Heart left ventricle (tissue), 16 donors: ENCODE results near the gene LSR. TPM values are rescaled to one million over a fixed set of nuclear protein-coding genes. Genes with fewer than 3 reads are reported as not detected.

Experiments used
- ATAC-seq, 4 donors: fragments of 200-7000 bp; cut with Tn5 transposase; one replicate each; pipeline ENCODE4 v1.9.1; 2020 to 2022; ENCODE audit warnings: moderate library complexity in 4 of 4, mild to moderate bottlenecking in 3 of 4, moderate number of reproducible peaks in 1 of 4
- DNase-seq, 5 donors: peaks; one replicate each; pipeline ENCODE4 v3.0.0-alpha.2; 2020
- H3K27ac ChIP-seq, 12 donors: fragments of 200-600 bp; sonication (generic) in 4 of 12; one replicate each; pipeline versions ENCODE4 v1.5.0 to v1.8.0; 2016 to 2022; ENCODE audit warnings: mild to moderate bottlenecking in 2 of 12
- H3K27me3 ChIP-seq, 9 donors: fragments of 200-600 bp; sonication (generic) in 2 of 9; one replicate each; pipeline versions ENCODE4 v1.5.1 to v1.8.0; 2016 to 2022; ENCODE audit warnings: mild to moderate bottlenecking in 3 of 9
- H3K36me3 ChIP-seq, 9 donors: fragments of 200-600 bp; sonication (generic) in 2 of 9; one replicate each; pipeline versions ENCODE4 v1.5.0 to v1.8.0; 2018 to 2022; ENCODE audit warnings: mild to moderate bottlenecking in 2 of 9
- H3K4me1 ChIP-seq, 12 donors: fragments of 200-600 bp; sonication (generic) in 4 of 12; one replicate each; pipeline versions ENCODE4 v1.5.0 to v1.8.0; 2016 to 2022; ENCODE audit warnings: mild to moderate bottlenecking in 3 of 12
- H3K4me3 ChIP-seq, 12 donors: fragments of 200-600 bp; sonication (generic) in 4 of 12; one replicate each; pipeline versions ENCODE4 v1.5.0 to v1.8.0; 2017 to 2022; ENCODE audit warnings: mild to moderate bottlenecking in 9 of 12, moderate library complexity in 4 of 12
- H3K9me3 ChIP-seq, 12 donors: fragments of 200-600 bp; sonication (generic) in 4 of 12; one replicate each; pipeline versions ENCODE4 v1.5.0 to v1.8.0; 2016 to 2022; ENCODE audit warnings: mild to moderate bottlenecking in 1 of 12
- POLR2A ChIP-seq, 2 donors: fragments of 450-650 bp; IDR thresholded peaks; one replicate each; pipeline ENCODE4 v1.6.1; 2017; ENCODE audit warnings: antibody characterized with exemption in 2 of 2, mild to moderate bottlenecking in 2 of 2, moderate library complexity in 2 of 2
- WGBS, 4 donors: extraction: QIAGEN DNeasy Blood & Tissue Kit in 2 of 4; methylation state at CpG; one replicate each; pipeline versions ENCODE4 v1.1.5 to v1.1.7; 2013 to 2018; 5-methylcytosine and 5-hydroxymethylcytosine counted together
- intact Hi-C, 10 donors: fragments of 100-400 bp; cut with DNase I; formaldehyde crosslinking; loops; one replicate each; pipeline versions ENCODE4 v1.11.1 to v1.14.2; 2022
- polyA plus RNA-seq, 2 donors: library from polyadenylated mRNA; stranded (reverse); fragments of 200-250 nt; gene quantifications; one replicate each; pipeline ENCODE4 v1.2.3, GENCODE V29; 2013
- total RNA-seq, 9 donors: library from RNA; depleted of rRNA in 2 of 9; stranded (reverse); fragments of >200 nt in 2 of 9; fragmentation: NEBNext Ultra II Directional in 3 of 9; extraction: Animal tissue kit (Norgen Biotek cat#: 25700) in 3 of 9; gene quantifications; one replicate each; pipeline versions ENCODE4 v1.1.0 to v1.2.4, GENCODE V29; 2016 to 2023
- TF ChIP-seq, protein P1 (sequence below), 12 donors: fragments of 200-600 bp; sonication (generic) in 4 of 12; IDR thresholded peaks; one replicate each; pipeline versions ENCODE4 v1.5.0 to v1.8.0; 2018 to 2022; ENCODE audit warnings: antibody characterized with exemption in 12 of 12, mild to moderate bottlenecking in 5 of 12
- donor health status: ischemic (EF 13 %, LVEDD 7.1; RV severe dilation, severe dysfunction).
- donor health status: healthy with polysubstance abuse.
- donor health status: DM: no; HTN: yes; CAD: no.
- donor health status: DM: no; HTN: no; CAD: no.
- donor health status: ischemic (EF 25% LVEDD 6.9; RV normal size, moderate dysfunction).
- donor health status: ischemic (EF 25% LVEDD 5.7; RV mildly dilated, moderate dysfunction).
- donor health status: healthy.
- donor health status: DM: yes; HTN: yes; CAD: no.
- donor health status: ischemic (EF 35%, LVEDD 5.7; RV mildly dilated, moderate dysfunction).
- donor health status: nonischemic (EF 11% LVEDD 7.7; RV severe dilation, severe dysfunction).
- donor health status: DM: yes; HTN: yes; CAD: no.
- donor health status: PGD.
- donor health status: ischemic (EF 29% LVEDD 5.4; RV normal size, mild dysfunction).
- donor health status: nonischemic (EF 23%, LVEDD 6.1; RV moderate dilation, normal function).

LSR gene
- total and polyA plus RNA-seq, 11 donors: 2.8 to 10.5 (median 5.3) TPM

GRCh38 chr19:35296644-35297514, 48.1 kb downstream of the LSR start:
- intact Hi-C loops: no loop called here
- WGBS, 4 donors: 86 to 97% (median 95%) methylated on average over 7 of the region's 7 CpGs
- Histone ChIP-seq H3K4me1 (peaks cover 0 to 5% (median 0%) of the 10 kb centered on the region in 12 donors), H3K27me3 (peaks cover 0 to 59% (median 21%) of the 10 kb centered on the region in 9 donors), H3K36me3 (no peaks in the 10 kb centered on the region), H3K27ac (no peak overlapping the region), H3K9me3 (no peaks in the 10 kb centered on the region), H3K4me3 (no peak overlapping the region)
- TF ChIP-seq, protein P1, sequence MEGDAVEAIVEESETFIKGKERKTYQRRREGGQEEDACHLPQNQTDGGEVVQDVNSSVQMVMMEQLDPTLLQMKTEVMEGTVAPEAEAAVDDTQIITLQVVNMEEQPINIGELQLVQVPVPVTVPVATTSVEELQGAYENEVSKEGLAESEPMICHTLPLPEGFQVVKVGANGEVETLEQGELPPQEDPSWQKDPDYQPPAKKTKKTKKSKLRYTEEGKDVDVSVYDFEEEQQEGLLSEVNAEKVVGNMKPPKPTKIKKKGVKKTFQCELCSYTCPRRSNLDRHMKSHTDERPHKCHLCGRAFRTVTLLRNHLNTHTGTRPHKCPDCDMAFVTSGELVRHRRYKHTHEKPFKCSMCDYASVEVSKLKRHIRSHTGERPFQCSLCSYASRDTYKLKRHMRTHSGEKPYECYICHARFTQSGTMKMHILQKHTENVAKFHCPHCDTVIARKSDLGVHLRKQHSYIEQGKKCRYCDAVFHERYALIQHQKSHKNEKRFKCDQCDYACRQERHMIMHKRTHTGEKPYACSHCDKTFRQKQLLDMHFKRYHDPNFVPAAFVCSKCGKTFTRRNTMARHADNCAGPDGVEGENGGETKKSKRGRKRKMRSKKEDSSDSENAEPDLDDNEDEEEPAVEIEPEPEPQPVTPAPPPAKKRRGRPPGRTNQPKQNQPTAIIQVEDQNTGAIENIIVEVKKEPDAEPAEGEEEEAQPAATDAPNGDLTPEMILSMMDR (IDR thresholded peaks at IDR 0.05): no peak
- no peak for TF ChIP-seq POLR2A (IDR thresholded peaks at IDR 0.05)
- no peak for ATAC-seq
- DNase-seq: no peak

DNA sequence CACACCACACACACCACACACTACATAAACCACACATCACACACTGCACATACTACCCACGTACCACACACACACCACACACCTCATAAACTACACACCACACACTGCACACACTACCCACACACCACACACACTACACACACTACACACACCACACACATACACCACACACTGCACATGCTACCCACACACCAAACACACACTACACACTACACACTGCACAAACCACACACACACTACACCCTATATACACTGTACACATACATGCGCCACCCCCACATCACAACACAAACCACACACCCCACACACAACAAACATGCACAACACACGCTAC, 48.7 kb downstream of the LSR start:
- H3K4me1 ChIP-seq: peaks cover 0 to 5% (median 0%) of the 10 kb centered on the region in 12 donors
- TF ChIP-seq, protein P1 (IDR thresholded peaks at IDR 0.05): no peak
- no peak for TF ChIP-seq POLR2A (IDR thresholded peaks at IDR 0.05)
- peaks cover 0 to 63% (median 21%) of the 10 kb centered on the region in 9 donors for H3K27me3 ChIP-seq
- no peak overlapping the region for H3K27ac ChIP-seq
- 95 to 98% (median 96%) methylated on average over 3 of the region's 3 CpGs for WGBS, 4 donors
- intact Hi-C loops: no loop called here
- no peak for DNase-seq
- H3K9me3 ChIP-seq: no peaks in the 10 kb centered on the region
- no peak for ATAC-seq
- H3K36me3 ChIP-seq: no peaks in the 10 kb centered on the region
- no peak overlapping the region for H3K4me3 ChIP-seq

- intact Hi-C loops: no loop called here
- Histone ChIP-seq H3K4me1 (peaks cover 0 to 5% (median 0%) of the 10 kb centered on the region in 12 donors), H3K27me3 (peaks cover 0 to 59% (median 21%) of the 10 kb centered on the region in 9 donors), H3K4me3 (no peak overlapping the region), H3K9me3 (no peaks in the 10 kb centered on the region), H3K27ac (no peak overlapping the region), H3K36me3 (no peaks in the 10 kb centered on the region)
- ATAC-seq: no peak
- DNase-seq: no peak
- 96 to 98% (median 97%) methylated on average over 2 of the region's 2 CpGs for WGBS, 4 donors
- TF ChIP-seq POLR2A (IDR thresholded peaks at IDR 0.05): no peak
- TF ChIP-seq, protein P1 (IDR thresholded peaks at IDR 0.05): no peak
Observed at GRCh38 chr19:35297922-35298321, 49.1 kb downstream of the LSR start.

DNA sequence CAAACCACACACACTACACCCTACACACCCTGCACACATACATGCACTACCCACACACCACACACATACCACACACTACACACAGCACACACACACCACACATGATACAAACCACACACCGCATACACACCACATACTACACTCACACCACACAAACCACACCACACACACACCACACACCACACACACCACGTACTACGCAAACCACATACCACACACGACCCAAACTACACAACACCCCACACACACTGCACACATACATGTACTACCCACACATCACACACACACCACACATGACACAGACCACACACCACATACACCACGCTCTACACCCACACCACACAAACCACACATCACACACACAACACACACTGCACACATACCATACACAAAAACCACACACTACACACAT, 49.8 kb downstream of the LSR start:
- Histone ChIP-seq H3K9me3 (no peaks in the 10 kb centered on the region), H3K4me1 (peaks cover 0 to 5% (median 0%) of the 10 kb centered on the region in 12 donors), H3K27ac (no peak overlapping the region), H3K27me3 (peaks cover 0 to 52% (median 20%) of the 10 kb centered on the region in 9 donors), H3K36me3 (no peaks in the 10 kb centered on the region), H3K4me3 (no peak overlapping the region)
- intact Hi-C loops: no loop called here
- TF ChIP-seq POLR2A (IDR thresholded peaks at IDR 0.05): no peak
- DNase-seq (no peak), ATAC-seq (no peak)
- 93 to 98% (median 94%) methylated on average over 5 of the region's 5 CpGs for WGBS, 4 donors
